Mucosa of rectum (tissue), 2 donors: ENCODE measurements around the gene IRX5.

ENCODE experiments used
- H3K27ac ChIP-seq, 2 donors: one replicate each; pipeline ENCODE4 v1.7.0; 2013; ENCODE audit warnings: inconsistent platforms in 2 of 2, low read depth in 2 of 2, low read length in 2 of 2
- H3K27me3 ChIP-seq, 2 donors: one replicate each; pipeline ENCODE4 v1.7.0; 2013; ENCODE audit warnings: low read length in 2 of 2; ENCODE audit not compliant: control insufficient read depth in 2 of 2, insufficient read depth in 2 of 2
- H3K36me3 ChIP-seq, 2 donors: one replicate each; pipeline ENCODE4 v1.7.0; 2013; ENCODE audit warnings: low read length in 2 of 2; ENCODE audit not compliant: control insufficient read depth in 2 of 2, insufficient read depth in 2 of 2
- H3K4me1 ChIP-seq, 2 donors: one replicate each; pipeline ENCODE4 v1.7.0; 2013; ENCODE audit warnings: low read length in 2 of 2, mild to moderate bottlenecking in 1 of 2; ENCODE audit not compliant: control insufficient read depth in 2 of 2, insufficient read depth in 2 of 2
- H3K4me3 ChIP-seq, 2 donors: one replicate each; pipeline ENCODE4 v1.7.0; 2013; ENCODE audit warnings: low read length in 2 of 2
- H3K9ac ChIP-seq, 2 donors: one replicate each; pipeline ENCODE4 v1.7.0; 2013; ENCODE audit warnings: low read length in 2 of 2, low read depth in 1 of 2, mild to moderate bottlenecking in 1 of 2
- H3K9me3 ChIP-seq, 2 donors: one replicate each; pipeline ENCODE4 v1.7.0; 2013; ENCODE audit warnings: low read length in 2 of 2; ENCODE audit not compliant: control insufficient read depth in 2 of 2
- donor health status: healthy.
- donor health status: Normal muscosa, but diverticular disease.

Gene IRX5

GRCh38 chr16:54965464-54965863 is 34.8 kb downstream of the IRX5 start:
- Histone ChIP-seq H3K27me3 (no peaks in the 10 kb centered on the region), H3K27ac (no peak overlapping the region), H3K4me1 (no peaks in the 10 kb centered on the region), H3K4me3 (no peak overlapping the region), H3K9me3 (no peaks in the 10 kb centered on the region), H3K9ac (no peak overlapping the region), H3K36me3 (no peaks in the 10 kb centered on the region)

- no peak overlapping the region for H3K27ac ChIP-seq
- no peaks in the 10 kb centered on the region for H3K4me1 ChIP-seq
- H3K9ac ChIP-seq, result no peak overlapping the region
- H3K27me3 ChIP-seq, result no peaks in the 10 kb centered on the region
- H3K9me3 ChIP-seq, result no peaks in the 10 kb centered on the region
- H3K36me3 ChIP-seq, result no peaks in the 10 kb centered on the region
- H3K4me3 ChIP-seq, result no peak overlapping the region
Observed at GRCh38 chr16:54968011-54968410, 37.3 kb downstream of the IRX5 start.

DNA sequence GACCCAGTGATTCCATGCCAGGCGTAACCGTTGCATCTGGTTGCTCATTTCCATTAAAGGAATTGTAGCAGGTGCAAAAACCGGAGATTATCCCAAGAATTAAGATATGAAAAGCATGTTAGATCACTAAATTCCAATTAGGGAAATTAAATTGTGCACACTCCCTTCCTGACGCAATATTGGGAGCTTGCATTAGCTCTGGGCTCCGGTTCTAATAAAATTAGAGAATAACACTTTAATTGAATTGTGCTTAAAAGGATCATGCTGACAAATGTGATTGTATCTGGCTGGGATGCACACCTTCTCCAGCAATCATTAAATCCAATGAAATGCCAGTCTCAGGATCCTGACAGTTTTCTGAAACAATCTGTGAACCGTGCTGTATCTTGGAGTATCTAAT is 38.1 kb downstream of the IRX5 start:
- Histone ChIP-seq H3K9ac (no peak overlapping the region), H3K27ac (no peak overlapping the region), H3K4me1 (no peaks in the 10 kb centered on the region), H3K27me3 (no peaks in the 10 kb centered on the region), H3K36me3 (no peaks in the 10 kb centered on the region), H3K9me3 (no peaks in the 10 kb centered on the region), H3K4me3 (no peak overlapping the region)

GRCh38 chr16:54970016-54970415 is 39.4 kb downstream of the IRX5 start:
- Histone ChIP-seq H3K27me3 (no peaks in the 10 kb centered on the region), H3K9ac (no peak overlapping the region), H3K9me3 (no peaks in the 10 kb centered on the region), H3K4me3 (no peak overlapping the region), H3K4me1 (no peaks in the 10 kb centered on the region), H3K36me3 (no peaks in the 10 kb centered on the region), H3K27ac (no peak overlapping the region)

- Histone ChIP-seq H3K9ac (no peak overlapping the region), H3K27ac (no peak overlapping the region), H3K4me1 (no peaks in the 10 kb centered on the region), H3K9me3 (no peaks in the 10 kb centered on the region), H3K4me3 (no peak overlapping the region), H3K27me3 (peaks cover 0 to 3% of the 10 kb centered on the region in 2 donors), H3K36me3 (no peaks in the 10 kb centered on the region)
Observed at GRCh38 chr16:54974367-54974766, 43.7 kb downstream of the IRX5 start.

DNA sequence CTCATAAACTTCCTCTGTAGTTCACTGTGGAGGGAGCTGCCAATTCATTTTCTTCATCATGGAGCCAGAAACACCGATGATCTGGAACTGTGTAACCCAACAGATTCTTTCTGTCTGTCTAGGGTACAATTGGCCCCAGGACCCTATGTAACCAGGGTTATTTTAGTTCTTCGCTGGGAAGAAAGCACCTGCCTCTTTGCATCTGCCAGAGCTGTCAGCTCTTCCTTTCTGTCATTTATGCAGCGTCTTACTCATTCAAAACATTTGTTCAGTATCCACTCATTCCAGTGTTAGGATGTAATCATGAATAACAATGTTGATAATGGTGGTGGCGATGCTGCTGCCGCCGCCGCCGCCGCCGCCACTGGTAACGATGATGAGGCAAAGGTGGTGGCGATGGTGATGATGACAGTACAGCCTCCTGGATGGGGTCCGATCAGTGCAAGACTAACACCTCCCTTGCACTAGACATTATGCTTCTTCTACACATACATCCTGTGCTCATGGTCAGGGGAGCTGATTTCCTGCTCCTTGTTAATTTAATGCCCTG is 46.1 kb downstream of the IRX5 start:
- no peaks in the 10 kb centered on the region for H3K4me1 ChIP-seq
- H3K27ac ChIP-seq, result no peak overlapping the region
- no peak overlapping the region for H3K9ac ChIP-seq
- no peaks in the 10 kb centered on the region for H3K36me3 ChIP-seq
- H3K9me3 ChIP-seq, result no peaks in the 10 kb centered on the region
- H3K4me3 ChIP-seq, result no peak overlapping the region
- peaks cover 0 to 3% of the 10 kb centered on the region in 2 donors for H3K27me3 ChIP-seq

DNA sequence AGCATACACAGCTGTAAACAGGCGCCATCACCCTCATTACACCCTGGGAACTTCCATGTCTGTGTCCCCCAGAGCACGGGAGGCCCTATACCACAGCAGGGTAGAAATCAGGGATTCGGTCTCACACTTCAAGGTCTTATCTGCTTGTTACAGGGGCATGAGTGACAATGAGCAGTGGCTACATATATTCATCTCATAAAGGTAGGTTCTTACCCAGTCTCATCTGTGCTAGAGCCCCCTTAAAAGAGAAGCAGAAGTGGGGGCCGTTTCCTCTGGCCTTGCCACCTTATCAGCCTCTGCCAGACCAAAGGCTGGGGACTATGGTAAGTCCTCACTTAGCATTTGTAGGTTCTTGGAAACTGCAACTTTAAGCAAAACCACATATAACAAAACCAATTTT is 46.5 kb downstream of the IRX5 start:
- H3K36me3 ChIP-seq, result no peaks in the 10 kb centered on the region
- no peaks in the 10 kb centered on the region for H3K4me1 ChIP-seq
- H3K27ac ChIP-seq, result no peak overlapping the region
- H3K4me3 ChIP-seq, result no peak overlapping the region
- H3K27me3 ChIP-seq, result peaks cover 0 to 3% of the 10 kb centered on the region in 2 donors
- H3K9ac ChIP-seq, result no peak overlapping the region
- no peaks in the 10 kb centered on the region for H3K9me3 ChIP-seq

DNA sequence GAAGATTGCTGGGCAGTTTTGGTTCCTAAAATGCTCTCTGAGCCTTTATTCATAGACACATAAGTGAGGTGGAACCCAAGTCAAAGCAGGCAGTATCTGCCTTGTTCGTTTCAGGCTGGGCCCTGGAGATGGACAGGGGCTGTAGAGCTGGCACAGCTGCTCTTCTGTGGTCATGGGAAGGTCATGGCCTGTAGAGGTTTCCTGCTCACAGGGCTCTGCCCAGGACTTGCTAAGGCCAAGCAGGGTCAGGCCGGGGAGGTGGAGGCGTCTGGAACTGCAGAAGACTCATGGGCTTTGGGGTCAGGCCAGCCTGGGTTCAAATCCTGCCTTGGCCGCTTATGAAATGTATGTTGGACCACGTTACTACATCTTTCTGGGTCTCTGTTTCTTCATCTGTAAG is 50.2 kb downstream of the IRX5 start:
- no peak overlapping the region for H3K4me3 ChIP-seq
- H3K9ac ChIP-seq, result no peak overlapping the region
- peaks cover 0 to 3% of the 10 kb centered on the region in 2 donors for H3K27me3 ChIP-seq
- H3K4me1 ChIP-seq, result no peaks in the 10 kb centered on the region
- H3K27ac ChIP-seq, result no peak overlapping the region
- H3K9me3 ChIP-seq, result no peaks in the 10 kb centered on the region
- no peaks in the 10 kb centered on the region for H3K36me3 ChIP-seq
